K562 (cell line): ENCODE measurements around the gene CDK11A. TPM values are rescaled to one million over a fixed set of nuclear protein-coding genes. Genes with fewer than 3 reads are reported as not detected.
A peak's percentile ranks its signal among the peaks of the same experiment; 100 is the strongest.

Experiments used
- ATAC-seq: fragments of 200-7000 bp; cut with Tn5 transposase; 3 replicates; pipeline ENCODE4 v1.9.1; 2020; ENCODE audit warnings: moderate library complexity
- BruUV-seq: library from RNA; stranded (reverse); fragments of 400-500 nt; replicated peaks from 2 replicates; lab custom pipeline; 2021; lab: Mats Ljungman, UMichigan
- CTCF ChIA-PET: fragments of 300-600 bp; formaldehyde crosslinking; extraction: SDS; loops from one replicate; lab custom pipeline; 2021; ENCODE audit warnings: low intra/inter-chr PET ratio; lab: Yijun Ruan, JAX
- POLR2A ChIA-PET: fragments of 300-600, 350-650 bp; sonication (Branson Sonifier 250); formaldehyde crosslinking; extraction: SDS; loops from one replicate; lab custom pipeline; 2021; ENCODE audit warnings: antibody characterized with exemption, inconsistent platforms; lab: Yijun Ruan, JAX
- DNase-seq, 4 experiments: peaks; one replicate each; pipeline versions ENCODE4 v3.0.0 to v3.0.0-alpha.2; 2011 to 2018; ENCODE audit warnings: low spot score in 3 of 4, mixed read lengths in 3 of 4; ENCODE audit errors: extremely low read depth in 1 of 4
- FAIRE-seq: peaks from 2 replicates; lab custom pipeline; 2011; peaks lifted over from hg19 to GRCh38; lab: Jason Lieb, UNC
- H2AFZ ChIP-seq: 2 replicates; pipeline ENCODE4 v1.6.0; 2011; ENCODE audit warnings: low read depth, low read length, control low read depth, inconsistent platforms
- H3K27ac ChIP-seq: fragments of 200-600 bp; 3 replicates; pipeline ENCODE4 v1.8.0; 2011; ENCODE audit warnings: low read depth, mild to moderate bottlenecking, control low read depth, inconsistent platforms, low read length, moderate library complexity, mixed read lengths; ENCODE audit errors: extremely low read depth
- H3K27me3 ChIP-seq, 2 experiments: fragments of 300-600 bp in 1 of 2; 2 replicates in 1 of 2; 3 replicates in 1 of 2; pipeline versions ENCODE4 v1.6.0 to v1.8.0; 2011; ENCODE audit warnings: inconsistent platforms in 2 of 2, low read length in 2 of 2, mild to moderate bottlenecking in 1 of 2, mixed read lengths in 1 of 2, moderate library complexity in 1 of 2; ENCODE audit not compliant: control insufficient read depth in 2 of 2, insufficient read depth in 2 of 2
- H3K36me3 ChIP-seq: fragments of 300-600 bp; 3 replicates; pipeline ENCODE4 v1.8.0; 2011; ENCODE audit warnings: mild to moderate bottlenecking, low read length, inconsistent platforms; ENCODE audit not compliant: control insufficient read depth, insufficient read depth
- H3K4me1 ChIP-seq, 2 experiments: fragments of 200-600 bp in 1 of 2; replicated peaks in 1 of 2; 2 replicates in 1 of 2; 3 replicates in 1 of 2; pipeline versions ENCODE4 v1.5.1 to v1.8.0; 2011; ENCODE audit warnings: inconsistent platforms in 2 of 2, low read length in 2 of 2, mild to moderate bottlenecking in 1 of 2, mixed read lengths in 1 of 2, moderate library complexity in 1 of 2; ENCODE audit not compliant: control insufficient read depth in 2 of 2, insufficient read depth in 2 of 2
- H3K4me2 ChIP-seq: 2 replicates; pipeline ENCODE4 v1.6.1; 2011; ENCODE audit warnings: low read length, control low read depth, inconsistent platforms, mixed read lengths; ENCODE audit not compliant: insufficient read depth
- H3K4me3 ChIP-seq: fragments of 200-600 bp; sonication (generic), shearing (Covaris generic); 2 replicates; pipeline ENCODE4 v1.5.1; 2016; ENCODE audit warnings: control low read depth, inconsistent platforms
- H3K79me2 ChIP-seq: fragments of 200-600 bp; 3 replicates; pipeline ENCODE4 v1.8.0; 2011; ENCODE audit warnings: low read length, inconsistent platforms; ENCODE audit not compliant: control insufficient read depth, insufficient read depth
- H3K9ac ChIP-seq, 2 experiments: 2 replicates each; pipeline versions ENCODE4 v1.6.0 to v1.6.1; 2011; ENCODE audit warnings: low read depth in 2 of 2, low read length in 2 of 2, control low read depth in 1 of 2, inconsistent platforms in 1 of 2, mild to moderate bottlenecking in 1 of 2, mixed read lengths in 1 of 2; ENCODE audit not compliant: insufficient read depth in 1 of 2
- H3K9me1 ChIP-seq: one replicate; pipeline ENCODE4 v1.6.0; 2011; ENCODE audit warnings: inconsistent platforms, mild to moderate bottlenecking, low read length, moderate library complexity; ENCODE audit not compliant: control insufficient read depth, insufficient read depth
- H3K9me3 ChIP-seq: replicated peaks from 2 replicates; pipeline ENCODE4 v1.5.1; 2011; ENCODE audit warnings: low read depth, low read length, inconsistent platforms; ENCODE audit not compliant: control insufficient read depth, insufficient read depth
- H4K20me1 ChIP-seq: replicated peaks from 2 replicates; pipeline ENCODE4 v1.6.1; 2011; ENCODE audit warnings: low read length, inconsistent platforms, mixed read lengths; ENCODE audit not compliant: control insufficient read depth, insufficient read depth
- MAFK ChIP-seq: IDR thresholded peaks from 2 replicates; pipeline ENCODE4 v1.6.1; 2011; ENCODE audit warnings: low read length, improper control_type of control experiment
- NUFIP1 ChIP-seq: fragments of 450-650 bp; IDR thresholded peaks from 2 replicates; pipeline ENCODE4 v1.6.1; 2018; ENCODE audit not compliant: partially characterized antibody
- PHF21A ChIP-seq: fragments of 450-650 bp; IDR thresholded peaks from 2 replicates; pipeline ENCODE4 v1.6.1; 2017; ENCODE audit warnings: low read depth, borderline replicate concordance
- ZNF75A ChIP-seq: fragments of 450-650 bp; formaldehyde crosslinking; IDR thresholded peaks from 2 replicates; pipeline ENCODE4 v1.4.0; 2020; ENCODE audit warnings: mild to moderate bottlenecking
- WGBS: fragments of 100-300 bp; shearing (Covaris generic); methylation state at CpG from one replicate; pipeline ENCODE4 v1.1.6; 2016; ENCODE audit warnings: low coverage, mixed read lengths; ENCODE audit not compliant: insufficient coverage; ENCODE audit errors: missing lambda C conversion rate; 5-methylcytosine and 5-hydroxymethylcytosine counted together
- in situ Hi-C: fragments of 300-500 bp; cut with MboI; formaldehyde crosslinking; loops from 4 replicates; pipeline ENCODE4 v1.15.0; 2018; ENCODE audit warnings: inconsistent platforms, mixed read lengths
- intact Hi-C: fragments of 100-400 bp; cut with micrococcal nuclease; formaldehyde crosslinking; loops from 2 replicates; pipeline ENCODE4 v1.14.2; 2022
- polyA plus RNA-seq, 8 experiments: library from polyadenylated mRNA; depleted of rRNA in 4 of 8; stranded (reverse) in 5 of 8; unstranded in 3 of 8; fragments of >200 nt; fragmentation: Nextera tagmentation in 2 of 8; fragmentation: Illumina TruSeq in 1 of 8; extraction: Ambion mirVana in 2 of 8; extraction: Trizol in 1 of 8; gene quantifications; 2 replicates each; pipeline versions ENCODE4 v1.2.1 to v1.2.3, GENCODE V29; 2011 to 2014; ENCODE audit warnings: inconsistent platforms in 1 of 8, missing spikeins in 1 of 8
- total RNA-seq, 7 experiments: library from RNA; depleted of rRNA in 6 of 7; stranded (reverse); fragments of >200 nt in 6 of 7; fragmentation: Illumina TruSeq in 2 of 7; extraction: Trizol in 2 of 7; gene quantifications; 2 replicates each; pipeline versions ENCODE4 v1.2.1 to v1.2.3, GENCODE V29; 2011 to 2021; ENCODE audit warnings: low replicate concordance in 1 of 7
- TF ChIP-seq, protein P1 (sequence below): sonication (generic); formaldehyde crosslinking; IDR thresholded peaks from 2 replicates; pipeline ENCODE4 v1.8.1; 2022; ENCODE audit warnings: missing genetic modification reagents

Gene CDK11A
- total and polyA plus RNA-seq, 9 of the 15 experiments (the other 6 are each of a cell fraction or from before 2014, with no cell fraction given) = 4.5 to 71.0 (median 43.9) TPM

DNA sequence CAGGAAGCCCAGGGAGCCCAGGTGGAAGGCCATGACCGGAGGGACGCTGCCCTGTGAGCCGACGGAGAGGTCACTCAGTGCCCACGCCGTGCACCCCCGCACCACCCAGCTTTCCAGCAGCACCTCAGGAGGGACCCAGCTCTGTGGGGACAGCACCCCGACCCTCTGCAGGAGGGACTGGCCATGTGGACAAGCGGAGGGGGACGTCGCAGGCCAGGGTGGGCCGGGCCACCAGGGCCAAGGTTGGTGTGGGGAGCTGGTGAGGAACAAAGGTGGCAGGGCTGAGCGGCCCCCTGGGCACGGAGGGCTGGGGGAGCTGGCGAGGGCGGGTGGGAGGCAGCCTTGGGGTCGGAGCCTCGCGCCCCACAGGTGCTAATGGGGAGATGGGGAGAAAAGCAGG lies 31.3 kb upstream of the CDK11A start:
- no TSS peak for BruUV-seq

More for the DNA sequence above, 31.3 kb upstream of the CDK11A start:
- ATAC-seq (no peak), FAIRE-seq (no peak), DNase-seq (peak in 1 of 4 experiments; percentile 7)
- Histone ChIP-seq H3K36me3 (peaks cover 83% of the 10 kb centered on the region), H3K4me3 (no peak overlapping the region), H3K9me1 (peaks cover 9% of the 10 kb centered on the region), H3K27ac (no peak overlapping the region), H4K20me1 (0 out of 2 replicates have a peak, but pooled peaks cover 5% of the 10 kb centered on the region), H3K9me3 (no peaks in the 10 kb centered on the region), H3K4me1 (peaks cover 16 to 55% of the 10 kb centered on the region in 2 experiments), H3K27me3 (no peaks in the 10 kb centered on the region), H3K4me2 (no peak overlapping the region), H3K9ac (no peak overlapping the region), H3K79me2 (peaks cover 34% of the 10 kb centered on the region), H2AFZ (no peak overlapping the region)
- ChIA-PET CTCF (no interaction called here), POLR2A (no interaction called here)
- in situ Hi-C loops (no loop called here), intact Hi-C loops (no loop called here)
- WGBS = 93% methylated on average over 18 of the region's 19 CpGs
- TF ChIP-seq PHF21A (no peak), NUFIP1 (no peak), MAFK (no peak), ZNF75A (no peak)
- TF ChIP-seq, protein P1, sequence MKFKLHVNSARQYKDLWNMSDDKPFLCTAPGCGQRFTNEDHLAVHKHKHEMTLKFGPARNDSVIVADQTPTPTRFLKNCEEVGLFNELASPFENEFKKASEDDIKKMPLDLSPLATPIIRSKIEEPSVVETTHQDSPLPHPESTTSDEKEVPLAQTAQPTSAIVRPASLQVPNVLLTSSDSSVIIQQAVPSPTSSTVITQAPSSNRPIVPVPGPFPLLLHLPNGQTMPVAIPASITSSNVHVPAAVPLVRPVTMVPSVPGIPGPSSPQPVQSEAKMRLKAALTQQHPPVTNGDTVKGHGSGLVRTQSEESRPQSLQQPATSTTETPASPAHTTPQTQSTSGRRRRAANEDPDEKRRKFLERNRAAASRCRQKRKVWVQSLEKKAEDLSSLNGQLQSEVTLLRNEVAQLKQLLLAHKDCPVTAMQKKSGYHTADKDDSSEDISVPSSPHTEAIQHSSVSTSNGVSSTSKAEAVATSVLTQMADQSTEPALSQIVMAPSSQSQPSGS (CRISPR knock-in tag) = no peak
